WTC11 (cell line): ENCODE results near the gene RASSF1.

Source experiments
- ATF3 ChIP-seq: sonication (generic); formaldehyde crosslinking; conservative IDR thresholded peaks from 2 replicates; pipeline ENCODE4 v1.8.1; 2022; ENCODE audit warnings: mild to moderate bottlenecking, missing genetic modification reagents
- CTCF ChIP-seq: fragments of 200-600 bp; IDR thresholded peaks from 2 replicates; pipeline ENCODE4 v1.8.0; 2022; ENCODE audit warnings: antibody characterized with exemption
- ELF4 ChIP-seq: sonication (generic); formaldehyde crosslinking; IDR thresholded peaks from 2 replicates; pipeline ENCODE4 v1.8.1; 2022; ENCODE audit warnings: low read depth, mild to moderate bottlenecking, moderate library complexity, missing genetic modification reagents
- EMX1 ChIP-seq: fragments of 250-450 bp; sonication (Bioruptor Pico); IDR thresholded peaks from 2 replicates; pipeline ENCODE4 v1.8.0; 2021; ENCODE audit warnings: mild to moderate bottlenecking
- FOXJ3 ChIP-seq: sonication (generic); formaldehyde crosslinking; IDR thresholded peaks from 2 replicates; pipeline ENCODE4 v1.9.0; 2021; ENCODE audit warnings: missing genetic modification reagents, mild to moderate bottlenecking, borderline replicate concordance
- MAX ChIP-seq: sonication (generic); formaldehyde crosslinking; IDR thresholded peaks from 2 replicates; pipeline ENCODE4 v1.8.0; 2022; ENCODE audit warnings: mild to moderate bottlenecking, missing genetic modification reagents
- NFE2L1 ChIP-seq: sonication (generic); formaldehyde crosslinking; IDR thresholded peaks from 2 replicates; pipeline ENCODE4 v1.8.1; 2023; ENCODE audit warnings: missing genetic modification reagents
- NFYB ChIP-seq: sonication (generic); formaldehyde crosslinking; conservative IDR thresholded peaks from 2 replicates; pipeline ENCODE4 v1.8.0; 2022; ENCODE audit warnings: low read depth, missing genetic modification reagents
- NR1H2 ChIP-seq: sonication (generic); formaldehyde crosslinking; IDR thresholded peaks from 2 replicates; pipeline ENCODE4 v1.9.0; 2021; ENCODE audit warnings: mild to moderate bottlenecking, moderate library complexity, missing genetic modification reagents
- STAT6 ChIP-seq: sonication (generic); formaldehyde crosslinking; conservative IDR thresholded peaks from 2 replicates; pipeline ENCODE4 v1.8.1; 2023; ENCODE audit warnings: mild to moderate bottlenecking, low read depth, missing genetic modification reagents, moderate library complexity
- ZNF121 ChIP-seq: sonication (generic); formaldehyde crosslinking; IDR thresholded peaks from 2 replicates; pipeline ENCODE4 v1.8.0; 2023; ENCODE audit warnings: missing genetic modification reagents
- ZSCAN18 ChIP-seq: fragments of 250-450 bp; sonication (Bioruptor Pico); IDR thresholded peaks from 2 replicates; pipeline ENCODE4 v2.1.2; 2022; ENCODE audit warnings: mild to moderate bottlenecking, moderate library complexity

- TF ChIP-seq NR1H2 (CRISPR knock-in tag): no peak
- no peak for TF ChIP-seq ELF4 (CRISPR knock-in tag)
- TF ChIP-seq EMX1: no peak
- no peak for TF ChIP-seq ATF3 (CRISPR knock-in tag)
- TF ChIP-seq NFE2L1: no peak
- TF ChIP-seq FOXJ3 (CRISPR knock-in tag): no peak
- no peak for TF ChIP-seq MAX (CRISPR knock-in tag)
- TF ChIP-seq CTCF: no peak
- no peak for TF ChIP-seq NFYB
- TF ChIP-seq ZNF121 (CRISPR knock-in tag): no peak
- TF ChIP-seq STAT6: no peak
- no peak for TF ChIP-seq ZSCAN18 (CRISPR knock-in tag)
Observed at GRCh38 chr3:50327129-50327528, 13.5 kb downstream of the RASSF1 start.
